NCI-H1417 (cell line): ENCODE measurements around the gene CYBRD1.

ENCODE experiments used
- DNase-seq, 3 experiments: peaks; one replicate each; lab custom pipeline; 2025; lab: John Stamatoyannopoulos, UW

The CYBRD1 gene

DNA sequence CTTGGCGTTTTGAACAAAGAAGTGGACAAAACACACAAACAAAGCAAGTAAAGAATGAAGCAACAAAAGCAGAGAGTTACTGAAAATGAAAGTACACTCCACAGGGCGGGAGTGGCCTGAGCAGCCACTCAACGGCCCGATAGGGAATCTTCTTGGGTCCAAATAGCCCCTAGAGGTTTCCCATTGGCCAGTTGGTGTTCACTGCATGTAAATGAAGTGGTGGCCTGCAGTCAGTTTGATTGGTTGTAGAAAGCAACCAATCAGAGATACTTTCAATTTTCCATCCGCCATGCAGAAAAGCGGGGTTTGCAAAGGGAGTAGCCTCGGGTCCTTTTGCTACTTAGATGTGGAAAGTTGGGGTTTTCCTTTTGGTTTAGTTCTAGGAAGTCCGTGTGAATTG, 31.6 kb downstream of the CYBRD1 start:
- DNase-seq: peak in 1 of 3 experiments; percentile 70

DNA sequence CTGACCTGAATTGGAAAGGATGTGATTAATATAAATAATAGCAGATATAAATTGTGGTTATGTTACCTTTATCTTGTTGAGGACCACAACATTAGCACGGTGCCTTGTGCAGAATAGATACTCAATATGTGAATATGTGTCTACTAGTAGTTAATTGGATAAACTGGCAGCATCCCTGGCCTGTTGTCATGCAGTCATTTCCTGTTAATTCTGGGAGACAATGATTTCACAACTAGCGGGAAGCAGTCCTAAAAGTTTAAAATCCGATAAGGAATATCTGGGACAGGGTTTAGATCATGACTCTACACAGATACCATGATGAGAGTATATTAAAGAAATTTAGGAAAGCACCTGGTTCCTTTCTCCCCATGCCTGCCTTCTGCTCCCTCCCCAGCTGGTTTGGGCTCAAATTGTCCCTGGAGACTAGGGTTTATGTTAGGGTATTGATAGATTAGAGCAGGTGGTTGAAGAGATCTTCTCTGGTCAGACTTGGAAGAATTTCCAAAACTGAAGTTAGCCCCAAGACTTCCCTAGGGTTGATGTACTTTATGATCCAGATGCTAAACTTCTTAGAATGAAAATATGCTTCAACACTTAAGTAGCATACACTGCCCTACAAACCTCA, 32.8 kb downstream of the CYBRD1 start:
- no peak for DNase-seq

DNA sequence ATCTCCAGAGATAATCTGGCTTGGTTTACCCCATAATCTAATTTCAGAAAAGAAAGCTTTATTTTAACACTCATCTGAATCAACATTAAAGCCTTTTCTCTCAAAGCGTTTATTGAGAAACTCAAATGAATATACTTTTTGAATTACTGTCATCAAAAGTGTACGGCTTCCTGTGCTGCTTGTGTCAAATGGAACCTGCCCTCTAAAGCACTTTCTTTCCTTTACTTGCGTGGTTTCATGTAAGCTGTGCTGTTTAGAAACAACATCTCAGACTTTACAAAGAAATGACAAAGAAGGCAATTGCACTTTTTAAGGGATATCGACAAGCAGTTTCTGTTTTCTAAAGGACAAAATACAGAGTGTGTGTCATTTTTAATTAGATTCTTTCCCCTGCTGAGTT, 35.1 kb downstream of the CYBRD1 start:
- no peak for DNase-seq

DNA sequence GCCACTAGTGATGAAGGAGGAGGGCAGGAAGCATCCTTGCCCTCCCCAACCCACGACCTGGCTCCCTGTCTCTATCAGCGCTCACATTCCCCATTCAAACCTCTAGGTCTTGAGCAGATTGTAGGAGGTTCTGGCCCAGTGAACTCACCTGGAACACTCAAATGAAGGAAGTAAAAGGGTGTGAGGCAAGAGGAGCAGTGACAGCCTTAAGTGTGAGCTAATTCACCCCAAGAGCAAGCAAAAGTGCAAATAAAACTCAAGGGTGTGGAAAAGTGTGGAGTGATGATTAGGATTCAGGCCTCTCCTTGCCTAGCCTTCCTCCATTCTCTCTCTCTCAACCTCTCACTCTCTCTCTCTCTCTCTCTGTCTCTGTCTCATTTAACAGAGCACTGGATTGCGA, 41.0 kb downstream of the CYBRD1 start:
- no peak for DNase-seq

DNA sequence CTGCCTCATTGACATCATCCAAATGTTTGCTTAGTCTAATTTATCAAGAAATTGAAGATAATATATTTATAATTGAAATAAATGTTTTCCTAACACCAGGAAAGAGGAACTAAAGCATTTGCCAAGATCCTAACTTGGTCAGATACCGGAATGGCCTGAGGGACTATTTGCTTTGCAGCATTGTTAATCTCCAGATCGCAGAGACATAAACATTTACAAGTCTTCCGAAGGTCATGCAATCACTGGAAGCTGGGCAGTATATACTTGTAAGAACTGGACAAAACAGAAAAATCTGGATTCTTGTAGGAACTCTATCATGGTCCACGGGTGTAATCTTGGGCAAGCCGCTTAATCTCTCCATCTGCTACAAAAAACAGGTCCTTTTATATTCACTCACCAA, 42.2 kb downstream of the CYBRD1 start:
- DNase-seq: no peak

DNA sequence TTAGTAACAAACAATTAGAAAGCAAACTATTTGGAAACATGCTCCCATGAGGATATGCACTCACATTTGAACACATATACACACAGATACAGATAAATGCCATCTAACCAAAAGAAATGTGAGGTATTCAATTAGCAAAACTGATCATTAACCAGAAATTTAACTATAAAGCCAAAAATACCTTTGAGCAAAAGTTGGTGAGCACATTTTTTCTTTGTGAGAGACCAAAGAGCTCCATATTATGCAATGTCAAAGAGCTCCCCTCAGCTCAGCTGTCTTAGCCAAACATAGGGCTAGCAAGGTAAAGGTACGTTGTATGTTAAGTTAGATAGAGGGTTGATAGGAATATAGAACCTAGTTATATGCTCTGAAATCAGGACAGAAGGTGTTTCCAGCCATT, 43.8 kb downstream of the CYBRD1 start:
- DNase-seq: no peak

DNA sequence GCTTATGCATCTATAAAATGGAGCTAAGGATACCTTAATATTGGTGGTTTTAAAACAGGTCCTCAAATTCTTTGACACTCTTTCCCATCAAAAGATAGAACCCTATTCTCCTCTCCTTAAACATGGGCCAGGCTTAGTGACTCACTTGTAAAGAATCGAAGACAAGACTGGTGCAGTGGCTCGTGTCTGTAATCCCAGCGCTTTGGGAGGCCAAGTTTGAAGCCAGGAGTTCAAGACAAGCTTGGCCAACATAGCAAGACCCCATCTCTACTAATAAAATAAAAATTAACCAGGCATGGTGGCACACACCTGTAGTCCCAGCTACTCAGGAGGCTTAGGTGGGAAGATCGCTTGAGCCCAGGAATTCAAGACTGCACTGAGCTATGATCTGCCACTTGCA, 44.5 kb downstream of the CYBRD1 start:
- no peak for DNase-seq

DNA sequence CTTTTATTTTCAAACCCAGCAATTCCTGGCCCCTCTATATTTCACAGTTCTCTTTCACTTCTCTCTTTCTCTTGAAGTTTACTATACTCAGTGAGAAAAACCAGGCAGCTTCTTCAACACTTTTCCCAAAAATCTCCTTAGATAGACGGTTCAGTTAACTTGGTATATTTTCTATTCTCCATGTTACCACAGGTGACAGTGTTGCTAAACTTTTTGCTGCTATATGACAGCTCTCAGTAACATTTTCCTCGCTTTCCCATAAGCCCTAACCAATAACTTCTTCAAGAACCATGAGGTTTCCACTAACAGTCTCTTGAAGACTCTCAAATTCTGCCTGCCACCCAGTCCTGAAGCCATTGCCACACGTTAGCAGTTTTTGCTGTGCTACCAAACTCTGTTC, 45.8 kb downstream of the CYBRD1 start:
- DNase-seq: no peak

DNA sequence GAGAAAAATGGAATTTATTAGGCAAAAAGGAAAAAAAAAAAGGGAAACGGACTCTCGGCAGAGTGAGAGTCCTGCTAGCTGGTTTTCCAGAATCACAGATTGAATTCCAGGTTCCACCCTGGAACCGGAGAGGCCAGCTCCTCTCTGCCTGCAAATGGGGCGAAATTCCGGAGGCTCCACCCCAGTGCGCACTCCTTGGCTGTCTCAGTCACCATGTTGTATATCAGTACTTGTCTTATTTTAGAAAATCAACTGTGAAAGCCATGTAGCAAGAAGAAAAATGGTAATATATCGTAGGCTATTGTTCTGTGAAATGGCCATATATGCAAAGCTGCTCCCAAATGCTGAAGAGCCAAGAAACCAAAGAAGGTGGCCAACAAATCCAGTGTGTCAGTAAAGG, 49.4 kb downstream of the CYBRD1 start:
- no peak for DNase-seq

DNA sequence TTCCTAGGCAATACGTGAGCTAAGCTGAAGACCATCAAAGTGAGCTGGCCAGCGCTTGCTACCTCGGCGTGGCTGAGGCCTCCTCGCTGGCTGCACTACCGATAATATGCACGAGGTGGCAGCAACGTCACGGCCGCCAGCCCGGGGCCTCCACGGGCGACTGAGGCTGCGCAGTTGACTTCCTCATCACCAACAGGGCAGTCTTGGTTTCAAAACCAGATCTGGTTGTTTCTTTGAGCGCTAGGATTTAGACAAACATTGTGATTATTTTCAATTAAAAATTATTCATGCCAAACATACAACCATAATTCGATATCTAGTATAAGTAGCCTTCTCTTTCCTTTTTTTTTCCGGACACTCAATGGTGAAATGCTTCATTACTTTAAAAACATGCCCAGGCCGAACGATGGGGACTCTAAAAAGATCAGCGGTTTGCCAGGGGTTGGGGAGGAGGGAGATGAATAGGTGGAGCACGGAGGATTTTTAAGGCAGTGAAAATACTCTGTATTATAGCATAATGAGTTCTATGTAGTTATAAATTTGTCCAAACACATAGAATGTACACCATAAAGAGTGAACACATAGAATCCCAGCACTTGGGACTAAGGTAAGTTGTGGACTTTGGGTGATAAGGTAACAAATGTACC, 52.0 kb downstream of the CYBRD1 start:
- DNase-seq: peak; percentile 4 to 45 (median 17)

DNA sequence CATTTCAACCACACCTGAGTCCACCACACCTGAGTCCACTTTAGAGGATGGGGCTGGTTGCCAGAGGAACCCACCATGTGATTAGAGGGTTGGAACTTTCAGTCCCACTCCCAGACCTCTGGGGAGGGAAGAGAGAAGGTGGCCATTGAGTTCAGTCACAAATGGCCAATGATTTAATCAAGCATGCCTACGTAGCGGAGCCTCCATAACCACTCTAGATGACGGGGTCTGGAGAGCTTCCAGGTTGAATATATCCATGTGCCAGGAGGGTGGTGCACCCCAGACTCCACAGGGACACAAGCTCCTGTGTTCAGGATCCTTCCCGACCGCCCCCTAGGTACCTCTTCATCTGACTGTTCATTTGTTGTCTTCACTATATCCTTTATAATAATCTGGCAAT, 53.3 kb downstream of the CYBRD1 start:
- DNase-seq: no peak

DNA sequence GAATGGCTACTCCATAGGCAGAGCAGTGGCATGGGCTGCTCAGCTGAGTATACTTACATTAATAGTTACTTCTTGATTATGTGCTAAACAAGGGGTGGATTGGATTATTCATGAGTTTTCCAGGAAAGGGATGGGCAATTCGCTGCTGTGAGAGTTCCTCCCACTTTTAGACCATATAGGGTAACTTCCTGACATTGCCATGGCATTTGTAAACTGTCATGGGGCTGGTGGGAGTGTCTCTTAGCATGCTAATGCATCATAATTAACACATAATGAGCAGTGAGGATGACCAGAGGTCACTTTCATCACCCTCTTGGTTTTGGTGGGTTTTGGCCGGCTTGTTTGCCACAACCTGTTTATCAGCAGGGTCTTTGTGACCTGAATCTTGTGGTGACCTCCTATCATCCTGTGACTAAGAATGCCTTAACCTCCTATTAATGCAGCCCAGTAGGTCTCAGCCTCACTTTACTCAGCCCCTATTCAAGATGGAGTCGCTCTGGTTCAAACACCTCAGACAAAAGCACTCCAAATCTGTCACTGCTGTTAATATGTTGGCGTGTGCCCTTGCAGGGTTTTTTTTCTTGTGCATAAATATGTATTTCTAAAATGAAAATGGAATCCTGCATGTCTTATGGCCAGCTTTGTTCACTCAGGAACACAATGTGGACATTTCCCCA, 56.0 kb downstream of the CYBRD1 start:
- DNase-seq: no peak

DNA sequence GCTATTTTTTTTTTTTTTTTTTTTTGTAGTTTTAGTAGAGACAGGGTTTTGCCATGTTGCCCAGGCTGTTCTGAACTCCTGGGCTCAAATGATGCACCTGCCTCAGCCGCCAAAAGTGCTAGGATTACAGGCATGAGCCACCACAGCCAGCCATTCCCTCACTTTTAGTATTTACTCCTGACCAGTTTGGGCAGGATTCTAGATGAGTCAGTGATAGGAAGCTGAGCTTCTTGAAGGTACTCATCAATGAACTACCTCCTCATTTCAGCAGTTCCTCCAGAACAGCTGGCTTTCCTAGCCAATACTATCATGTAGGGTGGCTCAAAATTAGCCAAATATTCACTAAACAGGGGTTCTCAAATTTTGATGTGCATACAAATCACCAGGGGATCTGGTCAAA, 57.2 kb downstream of the CYBRD1 start:
- DNase-seq: no peak

DNA sequence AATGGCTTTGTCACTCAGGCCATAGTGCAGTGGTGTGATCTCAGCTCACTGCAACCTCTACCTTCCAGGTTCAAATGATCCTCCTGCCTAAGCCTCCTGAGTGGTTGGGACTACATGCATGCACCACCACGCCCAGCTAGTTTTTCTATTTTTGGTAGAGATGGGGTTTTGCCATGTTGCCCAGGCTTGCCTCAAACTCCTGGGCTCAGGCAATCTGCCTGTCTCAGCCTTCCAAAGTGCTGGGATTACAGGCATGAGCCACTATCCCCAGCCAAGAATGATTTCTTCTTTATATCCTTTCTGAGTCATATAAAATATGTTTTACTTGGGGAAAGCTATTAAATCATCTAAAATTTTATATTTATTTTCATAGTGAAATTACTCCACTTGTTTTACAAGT, 61.3 kb downstream of the CYBRD1 start:
- DNase-seq: no peak

DNA sequence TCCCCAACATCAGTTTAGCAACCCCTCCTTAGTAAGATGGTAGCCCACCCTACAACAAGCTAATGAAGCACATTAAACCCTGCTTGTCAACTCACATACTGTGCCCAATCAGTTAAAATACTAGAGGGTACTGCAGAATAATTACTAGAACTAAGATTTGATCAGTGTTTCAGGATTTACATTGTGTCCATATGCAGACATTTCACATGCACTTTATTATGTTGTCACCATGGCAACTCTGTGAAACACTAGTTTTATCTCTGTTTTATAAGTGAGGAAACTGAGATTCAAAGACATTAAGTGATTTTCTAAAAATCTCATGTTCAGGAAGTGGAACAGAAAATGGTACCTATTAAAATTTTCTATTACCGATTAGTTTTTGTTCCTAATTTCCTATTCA, 61.7 kb downstream of the CYBRD1 start:
- no peak for DNase-seq

DNA sequence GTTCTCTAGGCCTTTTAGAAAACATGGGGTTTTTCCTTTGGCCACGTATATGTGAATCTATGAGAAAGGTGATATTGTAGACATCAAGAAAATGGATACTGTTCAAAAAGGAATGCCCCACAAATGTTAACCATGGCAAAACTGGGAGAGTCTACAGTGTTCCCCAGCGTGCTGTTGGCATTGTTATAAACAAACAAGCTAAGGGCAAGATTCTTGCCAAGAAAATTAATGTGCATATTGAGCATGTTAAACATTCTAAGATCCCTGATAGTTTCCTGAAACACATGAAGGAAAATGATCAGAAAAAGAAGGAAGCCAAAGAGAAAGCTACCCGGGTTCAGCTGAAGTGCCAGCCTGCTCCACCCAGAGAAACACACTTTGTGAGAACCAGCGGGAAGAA, 64.9 kb downstream of the CYBRD1 start:
- no peak for DNase-seq

DNA sequence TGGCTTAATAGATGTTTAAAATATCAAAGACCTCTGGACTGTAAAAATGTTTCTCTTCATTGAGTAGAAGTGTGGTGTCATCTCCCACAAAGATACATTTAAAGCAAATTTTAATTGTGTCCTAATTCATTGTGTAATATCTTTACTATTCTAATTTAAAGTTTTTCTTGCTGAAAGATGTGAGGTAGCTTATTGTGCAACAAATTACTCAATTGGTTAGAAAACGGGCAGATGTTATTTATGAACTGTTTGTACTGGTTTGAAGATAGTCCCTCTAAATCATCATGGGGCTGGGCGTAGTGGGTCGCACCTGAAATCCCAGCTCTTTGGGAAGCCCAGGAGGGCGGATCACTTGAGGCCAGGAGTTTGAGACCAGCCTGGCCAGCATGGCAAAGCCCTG, 65.3 kb downstream of the CYBRD1 start:
- DNase-seq: no peak

DNA sequence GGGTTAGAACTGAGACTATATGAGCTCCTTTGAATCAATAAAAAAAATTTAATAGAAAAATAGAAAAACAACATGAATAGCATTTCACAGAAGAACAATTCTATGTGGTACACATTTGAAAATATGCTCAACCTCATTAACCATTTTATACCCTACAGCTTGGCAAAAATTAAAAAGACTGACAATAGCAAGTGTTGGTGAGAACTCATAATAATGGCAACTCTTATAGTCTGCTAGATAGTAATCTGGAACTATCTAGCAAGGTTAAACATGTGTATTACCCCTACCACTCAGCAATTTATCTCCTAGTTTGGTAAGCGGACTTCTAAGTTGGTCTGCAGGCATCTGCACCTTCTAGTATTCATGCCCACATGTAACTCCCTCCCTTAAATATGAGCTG, 67.8 kb downstream of the CYBRD1 start:
- no peak for DNase-seq

DNA sequence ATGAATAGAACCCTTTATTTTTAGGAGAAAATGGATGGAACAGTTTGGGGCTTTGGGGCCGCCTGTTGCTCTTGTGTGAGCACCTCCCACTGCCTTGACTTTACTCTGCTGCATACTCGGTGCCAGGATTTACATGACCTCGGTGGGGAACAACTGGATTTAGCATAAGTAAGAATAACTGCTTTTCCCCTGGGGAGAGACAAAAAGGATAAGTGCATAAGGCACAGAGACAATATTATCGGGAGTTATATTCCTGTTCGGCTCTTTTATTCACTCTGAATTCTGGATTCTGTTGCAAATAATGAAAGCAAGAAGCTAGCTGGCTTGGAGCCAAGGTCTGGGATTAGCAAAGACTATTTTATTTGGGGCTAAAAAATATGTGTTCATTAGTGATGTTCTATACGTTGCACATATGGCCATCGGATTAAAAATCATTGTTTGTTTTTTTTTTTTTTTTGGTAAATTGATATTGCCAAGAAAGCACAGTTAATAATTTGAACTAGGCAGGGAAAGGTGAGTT, 69.8 kb downstream of the CYBRD1 start:
- DNase-seq: no peak

DNA sequence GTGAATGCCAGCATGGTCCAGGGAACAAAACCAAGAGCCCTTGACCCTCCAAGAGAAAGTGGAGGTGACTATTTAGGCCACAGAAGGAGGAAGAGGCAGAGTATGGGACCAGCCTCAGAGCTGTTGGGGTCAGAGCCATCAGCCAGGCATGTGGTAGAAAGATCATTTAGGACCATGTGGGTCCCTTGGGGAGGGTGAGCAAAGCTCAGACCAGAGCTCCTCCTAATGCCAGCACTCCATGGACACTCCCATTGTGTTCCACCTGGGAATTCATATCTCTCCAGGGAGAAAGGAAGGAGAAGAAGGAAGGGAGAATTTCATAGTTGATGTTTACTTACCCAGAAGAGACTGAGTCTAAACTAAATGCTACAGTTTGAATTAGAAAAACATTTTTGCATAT, 73.2 kb downstream of the CYBRD1 start:
- no peak for DNase-seq

DNA sequence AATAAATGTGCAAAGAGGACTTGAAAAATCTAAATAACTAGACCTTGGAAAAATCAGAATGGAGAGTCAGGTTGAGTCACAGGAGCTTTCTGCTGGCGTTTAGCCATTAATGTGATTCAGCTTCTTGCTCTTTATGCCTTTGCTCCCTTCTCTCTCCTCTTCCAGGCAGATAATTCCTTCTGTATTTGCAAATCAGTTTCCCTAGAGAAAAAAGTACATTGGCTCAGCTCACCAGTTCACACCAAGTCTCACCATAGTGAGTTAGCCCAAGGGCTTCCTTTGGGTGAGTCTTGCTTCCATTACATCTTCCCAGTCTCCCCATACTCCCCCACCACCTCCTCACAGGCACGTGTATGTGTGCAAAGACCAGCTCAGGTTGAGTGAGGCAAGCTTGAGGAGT, 73.6 kb downstream of the CYBRD1 start:
- DNase-seq: no peak

DNA sequence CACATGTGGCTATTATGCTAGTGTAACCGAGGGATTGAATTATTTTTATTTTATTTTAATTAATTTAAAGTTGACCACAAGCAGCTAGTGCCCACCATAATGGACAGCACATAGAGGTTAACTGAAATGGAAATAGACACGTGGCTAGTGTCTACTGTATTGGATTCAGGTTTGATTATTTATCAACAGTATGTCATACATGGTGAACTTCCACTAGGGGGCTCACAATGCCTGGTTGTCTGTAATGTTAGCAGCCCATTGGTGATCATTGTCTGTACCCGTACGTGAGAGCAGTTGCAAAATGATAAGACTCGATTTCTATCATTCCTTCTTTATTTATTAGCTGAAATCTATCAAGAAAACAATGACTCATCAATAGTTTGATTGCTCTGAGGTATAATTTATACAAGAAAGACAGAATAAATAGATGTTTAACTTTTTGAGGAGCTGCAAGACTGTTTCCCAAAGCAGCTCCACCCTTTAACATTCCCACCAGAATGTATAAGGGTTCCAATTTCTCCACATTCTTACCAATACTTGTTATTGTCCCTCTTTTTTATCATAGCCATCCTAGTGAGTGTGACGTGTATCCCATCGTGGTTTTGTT, 76.5 kb downstream of the CYBRD1 start:
- DNase-seq: peak in 2 of 3 experiments; percentile 25 to 55

DNA sequence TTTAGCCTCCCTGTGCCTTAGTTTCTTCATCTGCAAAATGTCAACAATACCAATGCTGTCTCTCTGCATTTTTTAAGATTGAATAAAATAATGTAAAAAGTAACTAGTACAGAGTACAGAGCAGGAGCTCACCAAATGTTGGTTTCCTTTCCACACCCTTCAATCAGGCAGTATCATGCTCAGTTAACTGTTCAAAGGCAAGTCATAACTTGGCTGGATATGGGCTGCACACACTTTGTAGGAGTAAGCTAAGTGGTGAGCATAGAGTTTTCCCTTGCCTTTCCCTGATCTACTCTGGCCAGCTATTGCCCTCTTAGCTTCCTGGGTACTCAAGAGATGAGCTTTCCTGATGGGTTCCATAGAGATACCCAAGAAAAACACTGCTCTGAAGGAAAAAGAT, 77.9 kb downstream of the CYBRD1 start:
- DNase-seq: no peak
